T-helper 1 cell treated with Interleukin-12 subunit alpha and Interleukin-12 subunit beta and Interleukin-4 antibody, amounts not matched to agents 30 ng/mL and 1 ng/mL, for 36 hours (primary cell): ENCODE data around the gene MUC6. TPM values are rescaled to one million over a fixed set of nuclear protein-coding genes. Genes with fewer than 3 reads are reported as not detected.

Experiments
- intact Hi-C: fragments of 100-400 bp; cut with micrococcal nuclease; formaldehyde crosslinking; loops from one replicate; pipeline ENCODE4 v1.15.1; 2024
- total RNA-seq: library from RNA; stranded (reverse); gene quantifications from 2 replicates; pipeline ENCODE4 v1.2.3, GENCODE V29; 2022

Gene MUC6
- total RNA-seq, 1 donor from 2014 or later, result not detected

DNA sequence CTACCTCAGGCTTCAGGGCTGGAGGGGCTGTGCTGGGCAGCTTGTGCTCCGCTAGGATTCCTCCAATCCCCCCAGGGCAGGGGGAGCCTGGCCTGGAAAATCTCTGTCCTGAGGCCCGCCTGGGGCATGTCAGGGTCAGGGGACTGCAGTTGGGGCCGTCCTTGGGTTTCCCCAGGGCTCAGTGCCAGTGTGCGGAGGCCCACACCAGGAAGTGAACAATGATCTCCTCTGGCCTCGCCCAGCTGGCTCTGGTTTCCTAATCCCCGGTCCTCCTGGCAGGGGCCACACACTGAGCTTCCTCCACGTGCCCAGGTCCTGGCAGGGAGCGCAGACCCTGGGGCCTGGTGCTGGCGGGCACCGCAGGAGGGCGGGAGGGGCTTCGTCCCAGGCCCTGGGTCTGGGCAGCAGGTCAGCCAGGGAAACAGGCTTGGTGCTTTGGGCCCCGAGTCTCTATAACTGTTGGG, 36.8 kb upstream of the MUC6 start:
- intact Hi-C loops, result no loop called here

DNA sequence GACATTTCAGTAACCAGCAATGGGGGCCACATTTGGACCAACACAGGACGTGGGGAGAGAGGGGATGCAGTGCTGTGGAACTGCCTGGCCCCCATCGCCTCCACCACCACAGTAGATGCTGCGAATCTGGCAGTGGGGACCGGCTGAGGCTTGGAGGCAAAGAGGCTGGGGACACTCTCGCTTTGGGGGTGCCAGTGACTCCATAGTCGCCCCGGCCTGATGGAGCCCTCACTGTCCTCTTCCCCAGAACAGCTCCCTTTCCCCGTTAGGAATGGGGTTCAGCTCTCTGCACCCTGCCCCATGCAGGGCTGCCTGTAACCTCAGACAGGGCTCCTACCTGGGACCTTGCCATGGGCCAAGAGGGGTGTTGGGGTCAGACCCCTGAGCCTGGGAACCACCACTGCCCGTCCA, 36.3 kb upstream of the MUC6 start:
- intact Hi-C loops, result no loop called here

- intact Hi-C loops, result no loop called here
Measured at GRCh38 chr11:1072116-1072820, 35.8 kb upstream of the MUC6 start.

DNA sequence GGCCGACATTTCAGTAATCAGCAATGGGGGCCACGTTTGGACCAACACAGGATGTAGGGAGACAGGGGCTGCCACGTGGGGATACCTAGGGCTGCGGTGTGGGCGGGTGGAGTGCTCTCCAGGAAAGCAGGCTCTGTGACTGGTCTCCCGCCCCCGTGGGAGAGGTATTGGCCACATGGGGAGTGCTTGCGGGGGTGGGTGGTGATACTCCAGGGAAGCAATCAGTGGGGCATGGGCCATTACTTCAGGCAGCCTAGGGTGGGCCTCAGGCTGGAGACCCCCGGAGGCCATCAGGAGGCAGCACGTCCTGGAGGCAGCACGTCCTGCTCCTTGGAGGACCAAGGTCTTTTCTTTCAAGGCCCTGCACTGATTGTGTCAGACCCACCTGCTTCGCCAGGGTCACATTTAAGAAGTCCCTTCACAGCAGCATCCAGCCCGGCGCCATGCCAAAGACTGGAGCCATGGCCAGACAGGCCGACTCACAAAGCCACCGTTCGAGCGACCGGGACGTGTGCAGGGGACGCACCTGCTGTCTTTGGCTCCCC, 35.1 kb upstream of the MUC6 start:
- intact Hi-C loops, result no loop called here

- intact Hi-C loops, result no loop called here
Measured at GRCh38 chr11:1070594-1071462, 34.3 kb upstream of the MUC6 start.

DNA sequence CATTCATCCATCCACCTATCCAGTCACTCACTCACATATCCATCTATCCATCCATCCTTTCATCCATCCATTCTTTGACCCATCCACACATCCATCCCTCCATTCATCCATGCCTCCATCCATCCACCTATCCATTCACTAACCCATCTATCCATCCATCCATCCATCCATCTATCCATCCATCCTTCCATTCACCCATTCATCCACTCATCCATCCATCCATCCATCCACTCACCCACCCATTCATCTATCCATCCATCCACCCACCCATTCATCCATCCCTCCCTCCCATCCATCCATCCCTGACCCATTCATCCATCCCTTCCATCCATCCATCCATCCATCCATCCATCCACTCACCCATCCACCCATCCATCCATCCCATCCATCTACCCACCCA, 33.2 kb upstream of the MUC6 start:
- intact Hi-C loops, result no loop called here

DNA sequence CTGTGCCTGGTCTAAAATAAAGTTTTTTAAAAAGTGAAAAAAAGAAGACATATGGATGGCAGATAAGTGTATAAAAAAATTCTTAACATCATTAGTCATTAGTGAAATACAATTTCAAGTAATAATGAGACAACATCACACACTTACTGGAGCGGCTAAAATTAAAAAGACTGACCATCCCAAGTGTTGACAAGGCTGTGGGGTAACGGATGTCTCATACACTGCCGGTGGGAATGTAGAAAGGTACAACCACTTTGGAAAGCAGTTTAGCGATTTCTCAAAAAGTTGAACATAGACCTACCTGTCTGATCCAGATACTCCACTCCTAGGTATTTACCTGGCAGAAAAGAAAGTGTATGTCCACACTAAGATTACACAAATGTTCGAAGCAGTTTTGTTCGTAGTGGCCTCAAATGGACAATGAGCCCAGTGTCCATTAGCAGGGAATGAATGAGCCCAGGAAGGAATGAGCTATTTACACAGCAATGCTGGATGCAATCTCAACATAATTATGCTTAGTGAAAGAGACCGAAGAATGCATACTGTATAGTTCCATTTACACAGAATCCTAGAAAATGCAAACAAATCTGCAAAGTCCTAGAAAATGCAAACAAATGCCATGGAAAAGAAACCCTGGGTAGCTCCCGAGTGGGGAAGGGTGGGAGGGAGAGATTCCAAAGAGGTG, 31.4 kb upstream of the MUC6 start:
- intact Hi-C loops, result no loop called here

DNA sequence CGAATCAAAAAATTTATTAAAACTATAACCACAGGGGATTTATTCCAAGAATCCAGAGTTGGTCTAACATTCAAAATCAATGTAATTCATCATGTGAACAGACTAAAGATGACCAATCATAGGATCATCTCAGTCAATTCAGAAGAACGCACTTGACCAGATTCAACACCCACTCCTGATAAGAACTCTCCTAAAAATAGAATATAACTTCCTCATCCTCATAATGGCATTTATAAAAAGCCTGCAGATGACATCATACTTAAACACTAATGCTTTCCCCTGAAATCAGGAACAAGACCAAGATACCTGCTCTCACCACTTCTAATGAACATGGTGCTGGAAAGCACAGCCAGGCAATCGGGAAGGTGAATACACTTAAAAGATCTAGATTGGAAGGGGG, 27.6 kb upstream of the MUC6 start:
- intact Hi-C loops, result no loop called here

DNA sequence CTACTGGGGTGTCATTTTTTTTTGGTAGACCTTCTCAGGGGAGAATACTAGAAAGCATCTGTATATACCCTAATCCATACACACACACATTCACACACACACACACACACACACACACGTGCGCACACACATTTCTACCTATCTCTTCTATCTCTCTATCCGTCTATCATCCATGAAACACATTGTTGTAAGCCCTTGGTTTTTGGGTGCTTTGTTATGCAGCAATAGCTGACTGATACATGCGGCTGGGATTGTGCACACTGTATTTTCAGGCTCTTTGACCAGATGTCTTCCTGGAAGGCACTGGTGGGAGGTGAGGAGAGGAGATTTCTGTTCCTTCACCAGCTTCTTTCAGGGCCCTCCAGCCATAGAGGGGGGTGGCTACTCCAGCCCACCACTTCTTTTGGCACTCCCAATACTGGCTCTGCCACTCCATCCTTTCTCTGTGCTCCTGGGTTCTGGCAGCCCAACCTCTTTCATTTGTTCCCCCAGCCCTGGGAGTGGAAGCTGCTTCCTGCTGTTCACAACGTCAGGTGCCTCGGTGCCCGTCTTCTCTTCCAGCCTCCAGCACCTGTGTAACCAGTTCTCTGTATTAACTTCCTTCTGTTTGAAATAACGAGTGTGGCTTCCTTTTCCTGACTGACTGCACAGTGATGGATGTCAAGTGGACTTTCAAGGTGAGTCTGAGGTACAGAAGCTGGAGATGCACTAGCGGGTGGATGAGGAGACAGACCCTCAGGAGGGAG, 25.7 kb upstream of the MUC6 start:
- intact Hi-C loops, result no loop called here

DNA sequence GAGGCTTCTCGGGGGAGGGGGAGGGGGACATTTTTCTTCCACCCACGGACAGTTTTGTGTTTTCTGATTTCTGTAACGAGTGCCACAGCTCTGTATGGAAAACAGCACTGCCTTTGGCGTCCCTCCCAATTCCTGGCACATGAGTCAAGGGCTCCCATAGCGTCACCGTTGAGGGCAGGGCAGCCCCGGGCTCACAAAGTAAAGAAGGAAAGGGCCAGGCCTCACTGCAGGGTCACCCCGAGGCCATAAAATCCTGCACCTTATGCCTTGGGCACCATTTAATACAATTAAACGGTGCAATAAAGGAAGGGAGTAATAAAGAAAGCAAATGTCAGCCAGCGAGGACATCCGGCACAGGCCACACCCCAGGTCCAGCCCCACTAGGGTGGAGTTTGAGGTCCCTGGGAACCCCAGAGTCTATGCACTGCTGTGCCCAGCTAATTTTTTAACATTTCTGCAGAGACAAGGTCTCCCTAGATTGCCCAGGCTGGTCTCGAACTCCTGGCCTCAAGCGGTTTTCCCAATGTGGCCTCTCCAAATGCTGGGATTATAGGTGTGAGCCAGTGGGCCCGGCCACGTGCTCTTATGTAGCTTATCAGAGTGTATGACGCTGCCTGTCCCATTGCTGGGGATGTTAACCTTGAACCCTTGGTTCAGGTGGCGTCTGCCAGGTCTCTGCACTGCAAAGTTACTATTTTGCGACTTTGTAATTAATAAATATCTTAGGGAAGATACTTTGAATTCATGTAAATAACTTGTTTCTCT, 24.5 kb upstream of the MUC6 start:
- intact Hi-C loops, result no loop called here

GRCh38 chr11:1060410-1060809, 23.9 kb upstream of the MUC6 start:
- intact Hi-C loops, result no loop called here

DNA sequence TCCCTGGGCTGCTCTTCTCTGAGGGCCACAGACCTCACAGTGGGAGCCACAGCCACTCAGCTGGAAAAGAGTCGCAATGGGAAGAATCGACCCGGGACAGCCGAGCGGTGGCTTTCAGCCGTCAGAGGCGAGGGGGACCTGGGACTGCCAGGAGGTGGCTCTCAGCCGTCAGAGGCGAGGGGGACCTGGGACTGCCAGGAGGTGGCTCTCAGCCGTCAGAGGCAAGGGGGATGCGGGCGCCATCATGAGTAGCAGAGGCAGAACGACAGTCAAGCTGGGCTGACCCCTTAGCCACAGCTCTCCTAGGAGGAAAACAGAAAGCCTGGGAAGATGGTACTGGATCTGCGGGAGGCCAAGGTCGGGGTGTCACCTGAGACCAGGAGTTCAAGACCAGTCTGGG, 23.2 kb upstream of the MUC6 start:
- intact Hi-C loops, result no loop called here

GRCh38 chr11:1057806-1058205, 21.3 kb upstream of the MUC6 start:
- intact Hi-C loops, result no loop called here

DNA sequence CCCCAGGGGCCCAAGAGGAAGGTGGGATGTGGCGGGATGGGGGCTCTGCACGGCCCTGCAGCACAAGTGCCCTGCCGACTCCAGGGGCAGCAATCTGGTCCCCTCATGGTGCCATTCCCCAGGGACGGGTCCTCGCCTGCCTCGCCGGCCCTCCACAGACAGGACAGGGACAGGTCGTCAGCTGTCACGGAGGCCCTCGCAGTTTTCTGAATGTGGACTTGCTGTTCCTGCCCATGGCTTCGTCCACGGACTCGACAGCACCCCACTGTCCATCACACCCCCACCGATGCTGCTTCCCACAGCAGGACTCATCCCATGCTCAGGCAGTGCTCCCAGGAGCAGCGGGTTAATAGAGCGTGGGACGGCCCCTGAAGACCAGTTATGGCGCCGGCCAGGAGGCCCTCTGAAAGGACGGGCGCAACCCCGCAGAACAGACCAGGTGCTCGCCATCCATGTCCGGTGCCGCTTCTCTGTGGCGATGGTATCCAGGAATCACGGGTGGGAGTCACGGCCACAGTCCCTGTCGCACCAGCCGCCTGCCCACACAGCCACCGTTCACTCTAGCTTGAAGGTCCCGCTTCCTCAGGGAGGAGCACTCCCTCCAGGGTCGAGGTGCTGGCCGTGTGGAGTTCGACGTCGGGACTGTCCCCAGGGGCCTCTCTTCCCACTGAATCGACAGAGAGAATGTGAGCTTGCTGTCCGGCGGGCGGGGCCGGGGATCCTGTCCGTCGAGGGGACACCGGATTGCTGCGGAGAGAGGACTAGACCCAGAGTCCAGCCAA, 19.7 kb upstream of the MUC6 start:
- intact Hi-C loops, result no loop called here

- intact Hi-C loops, result no loop called here
Measured at GRCh38 chr11:1055109-1055703, 18.7 kb upstream of the MUC6 start.

GRCh38 chr11:1054143-1055108, 17.9 kb upstream of the MUC6 start:
- intact Hi-C loops, result no loop called here

DNA sequence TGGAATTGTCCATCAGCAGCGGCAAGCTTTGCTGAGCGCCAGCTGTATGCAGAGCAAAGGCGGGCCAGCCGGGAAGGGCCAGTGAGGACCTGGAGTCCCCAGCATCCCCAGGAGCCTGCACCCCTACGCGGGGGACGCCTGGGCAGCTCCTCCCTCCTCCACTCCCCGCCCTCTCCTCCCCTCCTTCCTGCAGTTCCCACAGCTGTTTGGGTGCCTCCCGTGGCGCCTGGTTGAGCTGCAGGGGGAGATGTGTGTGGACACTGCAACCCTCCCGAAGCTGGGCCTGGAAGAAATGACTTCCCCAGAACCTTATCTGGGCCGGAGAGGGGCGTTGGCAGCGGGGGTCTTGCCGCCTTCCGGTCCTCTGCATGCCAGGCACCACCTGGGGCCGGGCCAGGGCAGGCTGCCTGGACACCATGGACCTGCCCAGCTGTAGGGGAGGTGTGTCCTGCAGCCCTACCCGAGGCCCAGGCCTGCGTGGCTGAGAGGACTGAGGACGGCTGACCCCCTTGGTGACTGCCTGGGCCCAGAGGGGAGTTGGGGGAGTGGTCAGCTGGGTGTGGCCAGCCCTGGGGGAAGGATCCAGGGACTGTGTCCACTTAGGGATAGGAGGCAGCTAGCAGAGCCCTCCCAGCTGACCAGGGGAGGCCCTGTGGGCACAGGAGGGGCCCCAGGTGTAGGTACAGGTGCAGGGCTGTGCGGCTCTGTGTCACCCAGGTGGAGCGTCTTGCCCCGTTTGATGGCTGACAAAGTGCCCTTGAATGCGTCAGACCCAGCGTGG, 16.8 kb upstream of the MUC6 start:
- intact Hi-C loops, result no loop called here
